Neural progenitor cell (in vitro differentiated cells): ENCODE data around the gene TWNK. TPM values are rescaled to one million over a fixed set of nuclear protein-coding genes. Genes with fewer than 3 reads are reported as not detected.
A peak's percentile ranks its signal among the peaks of the same experiment; 100 is the strongest.

Experiments used
- DNase-seq: peaks from one replicate; pipeline ENCODE4 v3.0.0-alpha.2; 2016; ENCODE audit warnings: low spot score
- H2AFZ ChIP-seq: fragments of 200-600 bp; sonication (generic); replicated peaks from 2 replicates; pipeline ENCODE4 v1.6.1; 2016; ENCODE audit warnings: antibody characterized with exemption
- H3F3A ChIP-seq: fragments of 200-600 bp; sonication (generic); 2 replicates; pipeline ENCODE4 v1.6.1; 2016; ENCODE audit warnings: antibody characterized with exemption, low read depth
- H3K27ac ChIP-seq: fragments of 200-600 bp; sonication (generic); 2 replicates; pipeline ENCODE4 v1.5.1; 2016; ENCODE audit warnings: mild to moderate bottlenecking
- H3K27me3 ChIP-seq: fragments of 200-600 bp; sonication (generic); 2 replicates; pipeline ENCODE4 v1.6.1; 2016; ENCODE audit warnings: mild to moderate bottlenecking, moderate library complexity
- H3K36me3 ChIP-seq: fragments of 200-600 bp; sonication (generic); 2 replicates; pipeline ENCODE4 v1.5.1; 2016
- H3K4me1 ChIP-seq: fragments of 200-600 bp; sonication (generic); 2 replicates; pipeline ENCODE4 v1.6.1; 2016; ENCODE audit warnings: mixed run types
- H3K4me2 ChIP-seq: fragments of 200-600 bp; sonication (generic); 2 replicates; pipeline ENCODE4 v1.6.1; 2016
- H3K4me3 ChIP-seq: fragments of 200-600 bp; sonication (generic); 2 replicates; pipeline ENCODE4 v1.5.1; 2016
- H3K79me2 ChIP-seq: fragments of 200-600 bp; sonication (generic); 2 replicates; pipeline ENCODE4 v1.6.1; 2016; ENCODE audit warnings: low read depth
- H3K9ac ChIP-seq: fragments of 200-600 bp; sonication (generic); 2 replicates; pipeline ENCODE4 v1.6.1; 2016
- H3K9me3 ChIP-seq: fragments of 200-600 bp; sonication (generic); 2 replicates; pipeline ENCODE4 v1.5.1; 2016; ENCODE audit warnings: low read depth
- H4K20me1 ChIP-seq: fragments of 200-600 bp; sonication (generic); 2 replicates; pipeline ENCODE4 v1.6.1; 2016; ENCODE audit warnings: low read depth
- H3K27ac Mint-ChIP-seq: 3 replicates; pipeline ENCODE4 v1.8.0; 2021; ENCODE audit warnings: mixed read lengths
- H3K27me3 Mint-ChIP-seq: 2 replicates; pipeline ENCODE4 v1.8.0; 2022; ENCODE audit warnings: low read depth, mild to moderate bottlenecking, inconsistent platforms, moderate library complexity, mixed read lengths; ENCODE audit not compliant: insufficient read depth
- H3K36me3 Mint-ChIP-seq: 3 replicates; pipeline ENCODE4 v1.8.0; 2021; ENCODE audit warnings: mixed read lengths
- H3K4me1 Mint-ChIP-seq: 3 replicates; pipeline ENCODE4 v1.8.0; 2021; ENCODE audit warnings: mixed read lengths
- H3K4me3 Mint-ChIP-seq: 3 replicates; pipeline ENCODE4 v1.8.0; 2021; ENCODE audit warnings: mild to moderate bottlenecking, moderate library complexity, mixed read lengths
- H3K9me3 Mint-ChIP-seq: 3 replicates; pipeline ENCODE4 v1.8.0; 2020; ENCODE audit warnings: mixed read lengths
- EZH2 ChIP-seq: fragments of 200-600 bp; sonication (generic); IDR thresholded peaks from 2 replicates; pipeline ENCODE4 v1.6.1; 2017; ENCODE audit warnings: antibody characterized with exemption, mild to moderate bottlenecking, moderate library complexity
- EZH2phosphoT487 ChIP-seq: fragments of 200-600 bp; sonication (generic); IDR thresholded peaks from 2 replicates; pipeline ENCODE4 v1.6.1; 2017; ENCODE audit warnings: antibody characterized with exemption
- total RNA-seq: library from RNA; depleted of rRNA; stranded (reverse); fragments of >200 nt; gene quantifications from 2 replicates; pipeline ENCODE4 v1.2.3, GENCODE V29; 2015; ENCODE audit warnings: low replicate concordance
- TF ChIP-seq, protein P1 (sequence below): fragments of 200-600 bp; sonication (generic); IDR thresholded peaks from 2 replicates; pipeline ENCODE4 v1.5.1; 2017; ENCODE audit warnings: antibody characterized with exemption, mild to moderate bottlenecking

The TWNK gene
- total RNA-seq, 1 donor from 2014 or later, result 6.4 TPM

DNA sequence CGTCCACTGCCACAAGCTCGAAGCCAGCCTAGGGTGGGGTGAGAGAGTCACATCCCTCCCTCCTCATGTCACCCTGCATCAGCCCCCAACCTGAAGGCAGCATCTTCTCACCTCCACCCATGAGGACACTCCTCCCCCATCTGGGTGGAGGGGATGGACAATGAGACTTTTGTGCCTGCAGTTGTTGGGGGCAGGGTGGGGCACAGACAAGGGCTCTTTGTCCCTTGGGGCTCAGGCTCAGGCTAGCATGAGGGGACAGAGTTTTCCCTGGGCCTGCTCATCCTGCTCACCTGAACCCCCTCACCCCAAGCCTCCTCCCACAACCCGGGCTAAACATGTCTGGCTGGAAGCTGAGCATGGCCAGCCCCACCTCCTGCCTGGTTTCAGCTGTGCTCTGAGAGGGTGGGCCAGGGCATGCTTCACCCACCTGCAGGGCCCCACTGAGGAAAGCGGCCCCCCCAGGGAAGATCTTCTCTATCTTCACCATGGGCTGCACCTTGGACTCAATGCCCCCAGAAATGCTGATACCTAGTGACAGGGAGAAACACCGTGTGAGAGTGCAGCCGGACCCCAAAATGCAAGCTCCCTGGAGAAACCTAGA lies 21.6 kb downstream of the TWNK start:
- H3K36me3 Mint-ChIP-seq, result peaks cover 3% of the 10 kb centered on the region
- Histone ChIP-seq H3K4me3 (no peak overlapping the region), H3K36me3 (no peaks in the 10 kb centered on the region), H4K20me1 (peaks cover 12% of the 10 kb centered on the region), H3K4me1 (peaks cover 18% of the 10 kb centered on the region), H3K79me2 (no peaks in the 10 kb centered on the region), H3K4me2 (no peak overlapping the region), H2AFZ (no peak overlapping the region), H3K9ac (no peak overlapping the region), H3K9me3 (no peaks in the 10 kb centered on the region), H3K27ac (no peak overlapping the region), H3K27me3 (no peaks in the 10 kb centered on the region), H3F3A (peaks cover 27% of the 10 kb centered on the region)
- H3K9me3 Mint-ChIP-seq, result no peaks in the 10 kb centered on the region
- H3K4me3 Mint-ChIP-seq, result peak overlapping the region; percentile 11
- H3K27me3 Mint-ChIP-seq, result peaks cover 4% of the 10 kb centered on the region
- DNase-seq, result no peak
- peak overlapping the region; percentile 83 for H3K27ac Mint-ChIP-seq
- TF ChIP-seq, protein P1, sequence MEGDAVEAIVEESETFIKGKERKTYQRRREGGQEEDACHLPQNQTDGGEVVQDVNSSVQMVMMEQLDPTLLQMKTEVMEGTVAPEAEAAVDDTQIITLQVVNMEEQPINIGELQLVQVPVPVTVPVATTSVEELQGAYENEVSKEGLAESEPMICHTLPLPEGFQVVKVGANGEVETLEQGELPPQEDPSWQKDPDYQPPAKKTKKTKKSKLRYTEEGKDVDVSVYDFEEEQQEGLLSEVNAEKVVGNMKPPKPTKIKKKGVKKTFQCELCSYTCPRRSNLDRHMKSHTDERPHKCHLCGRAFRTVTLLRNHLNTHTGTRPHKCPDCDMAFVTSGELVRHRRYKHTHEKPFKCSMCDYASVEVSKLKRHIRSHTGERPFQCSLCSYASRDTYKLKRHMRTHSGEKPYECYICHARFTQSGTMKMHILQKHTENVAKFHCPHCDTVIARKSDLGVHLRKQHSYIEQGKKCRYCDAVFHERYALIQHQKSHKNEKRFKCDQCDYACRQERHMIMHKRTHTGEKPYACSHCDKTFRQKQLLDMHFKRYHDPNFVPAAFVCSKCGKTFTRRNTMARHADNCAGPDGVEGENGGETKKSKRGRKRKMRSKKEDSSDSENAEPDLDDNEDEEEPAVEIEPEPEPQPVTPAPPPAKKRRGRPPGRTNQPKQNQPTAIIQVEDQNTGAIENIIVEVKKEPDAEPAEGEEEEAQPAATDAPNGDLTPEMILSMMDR, result no peak
- peaks cover 16% of the 10 kb centered on the region for H3K4me1 Mint-ChIP-seq

DNA sequence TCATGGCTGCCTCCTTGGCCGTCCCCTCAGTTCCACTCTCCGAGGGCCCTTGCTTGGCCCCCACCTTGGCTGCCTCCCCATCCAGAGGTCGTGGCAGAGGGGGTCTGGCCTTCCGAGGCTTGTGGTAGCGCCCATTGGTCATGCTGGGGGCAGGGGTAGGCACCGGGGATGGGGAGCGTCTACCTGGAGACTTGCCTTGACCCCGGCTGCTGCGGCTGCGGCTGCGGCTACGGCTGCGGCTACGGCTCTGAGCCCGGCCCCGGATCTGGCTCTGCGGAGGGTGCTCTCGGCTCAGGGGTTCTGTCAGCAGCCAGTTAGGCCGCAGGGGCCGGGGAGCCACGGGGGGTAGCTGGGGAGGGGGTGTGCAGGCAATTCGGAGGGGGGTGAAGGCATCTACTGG lies 23.0 kb downstream of the TWNK start:
- Histone ChIP-seq H3K27me3 (peaks cover 10% of the 10 kb centered on the region), H3K36me3 (no peaks in the 10 kb centered on the region), H3K4me1 (peaks cover 18% of the 10 kb centered on the region), H3K9me3 (no peaks in the 10 kb centered on the region), H3K79me2 (no peaks in the 10 kb centered on the region), H3K4me2 (no peak overlapping the region), H3K27ac (no peak overlapping the region), H3F3A (peaks cover 27% of the 10 kb centered on the region), H3K4me3 (no peak overlapping the region), H2AFZ (no peak overlapping the region), H4K20me1 (no peaks in the 10 kb centered on the region), H3K9ac (no peak overlapping the region)
- H3K9me3 Mint-ChIP-seq, result no peaks in the 10 kb centered on the region
- TF ChIP-seq, protein P1, result no peak
- TF ChIP-seq EZH2 (no peak), EZH2phosphoT487 (no peak)
- H3K4me3 Mint-ChIP-seq, result no peak overlapping the region
- DNase-seq, result no peak
- no peak overlapping the region for H3K27ac Mint-ChIP-seq
- peaks cover 28% of the 10 kb centered on the region for H3K4me1 Mint-ChIP-seq
- peaks cover 3% of the 10 kb centered on the region for H3K36me3 Mint-ChIP-seq
- peaks cover 9% of the 10 kb centered on the region for H3K27me3 Mint-ChIP-seq

DNA sequence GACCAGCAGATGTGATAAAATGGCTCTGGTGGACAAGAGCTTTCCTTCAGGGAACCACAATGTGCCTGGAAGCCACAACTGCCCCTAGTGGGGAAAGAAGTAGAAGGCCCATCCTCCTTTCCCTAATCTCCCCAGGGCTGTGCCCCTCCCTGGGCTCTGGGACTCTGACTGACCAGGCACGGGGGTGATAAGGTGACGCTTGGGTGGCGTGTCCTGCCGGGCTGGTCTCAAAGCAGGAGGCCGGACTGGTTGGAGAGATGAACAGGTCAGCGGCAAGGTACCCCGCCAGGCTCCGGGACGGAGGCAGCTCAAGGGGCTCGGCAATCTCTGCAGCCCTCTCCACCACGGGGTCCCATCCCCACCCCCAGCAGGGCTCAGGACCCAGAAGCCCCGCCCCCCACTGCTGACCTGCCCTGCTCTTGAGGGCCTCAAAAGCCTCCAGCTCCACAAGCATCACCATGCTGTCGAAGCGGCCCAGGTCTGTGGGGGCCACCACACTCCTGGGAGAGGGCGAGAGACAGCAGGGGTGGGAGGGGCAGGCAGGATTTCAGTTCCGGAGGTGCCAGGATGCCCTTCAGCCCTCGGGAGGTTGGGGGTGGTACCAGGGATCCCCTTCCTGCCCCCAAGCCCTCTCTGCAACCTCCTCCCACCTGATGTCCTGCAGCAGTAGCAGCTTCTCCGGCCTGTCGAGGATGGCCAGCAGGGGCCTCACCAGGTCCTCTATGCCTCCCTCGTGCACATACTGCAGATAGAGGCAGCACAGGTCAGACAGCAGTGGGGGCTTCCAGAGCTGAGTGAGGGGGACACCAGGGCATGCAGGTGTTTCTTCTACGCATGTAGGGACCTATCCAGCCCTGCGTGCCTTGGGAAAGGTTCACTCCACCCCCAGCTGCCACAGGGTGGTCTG lies 24.4 kb downstream of the TWNK start:
- Mint-ChIP-seq H3K4me1 (peaks cover 35% of the 10 kb centered on the region), H3K36me3 (no peaks in the 10 kb centered on the region), H3K9me3 (no peaks in the 10 kb centered on the region), H3K27ac (peak overlapping the region; percentile 25), H3K27me3 (peaks cover 21% of the 10 kb centered on the region), H3K4me3 (no peak overlapping the region)
- Histone ChIP-seq H3K9me3 (no peaks in the 10 kb centered on the region), H4K20me1 (no peaks in the 10 kb centered on the region), H2AFZ (no peak overlapping the region), H3K9ac (no peak overlapping the region), H3K4me3 (no peak overlapping the region), H3K4me2 (no peak overlapping the region), H3F3A (peaks cover 17% of the 10 kb centered on the region), H3K79me2 (no peaks in the 10 kb centered on the region), H3K4me1 (peaks cover 18% of the 10 kb centered on the region), H3K27me3 (peaks cover 25% of the 10 kb centered on the region), H3K27ac (no peak overlapping the region), H3K36me3 (no peaks in the 10 kb centered on the region)
- no peak for TF ChIP-seq EZH2
- TF ChIP-seq, protein P1, result peak; percentile 55
- DNase-seq, result peak; percentile 65
